ENCODE data around the gene OR2T11.
"Not testable (repeated sequence)": the region's sequence is repeated elsewhere in the genome, so short reads cannot be mapped to it uniquely, and the experiment has no call there.

The OR2T11 gene

GRCh38 chr1:248634991-248635390 is at the start of gene OR2T11:
TSS of gene OR2T11 (minus strand) at chr1:248635091. CDS start at chr1:248627128, 7,963 bp downstream.
- DNase-seq = not testable (repeated sequence)

- DNase-seq = no peak
Observed at GRCh38 chr1:248681651-248682050, 46.8 kb upstream of the OR2T11 start.

- no peak for DNase-seq
Observed at GRCh38 chr1:248670003-248670402, 35.1 kb upstream of the OR2T11 start.

GRCh38 chr1:248663453-248664328 is 28.8 kb upstream of the OR2T11 start:
- DNase-seq = not testable (repeated sequence)

GRCh38 chr1:248656797-248657196 is 21.9 kb upstream of the OR2T11 start:
- not testable (repeated sequence) for DNase-seq

- not testable (repeated sequence) for DNase-seq
Observed at GRCh38 chr1:248655354-248655753, 20.5 kb upstream of the OR2T11 start, which contains the start of gene OR2T27. TSS of gene OR2T27 (minus strand) at chr1:248655528. CDS start at chr1:248650884, 4,644 bp downstream.

- DNase-seq = not testable (repeated sequence)
Observed at GRCh38 chr1:248648770-248649536, 14.1 kb upstream of the OR2T11 start.

GRCh38 chr1:248645178-248645577 is 10.3 kb upstream of the OR2T11 start, which contains the start of gene OR2T35:
TSS of gene OR2T35 (minus strand) at chr1:248645278. CDS start at chr1:248639258, 6,020 bp downstream.
- DNase-seq = not testable (repeated sequence)

- DNase-seq = not testable (repeated sequence)
Observed at GRCh38 chr1:248642971-248643651, 8.2 kb upstream of the OR2T11 start.

GRCh38 chr1:248641583-248641982 is 6.7 kb upstream of the OR2T11 start:
- DNase-seq = not testable (repeated sequence)

- DNase-seq = not testable (repeated sequence)
Observed at GRCh38 chr1:248640906-248641305, 6.0 kb upstream of the OR2T11 start.

GRCh38 chr1:248639652-248640051 is 4.8 kb upstream of the OR2T11 start:
- DNase-seq = not testable (repeated sequence)

- not testable (repeated sequence) for DNase-seq
Observed at GRCh38 chr1:248636612-248637011, 1.7 kb upstream of the OR2T11 start.

- no peak for DNase-seq
Observed at GRCh38 chr1:248631354-248632008, 3.4 kb downstream of the OR2T11 start.

GRCh38 chr1:248630551-248630950 is 4.3 kb downstream of the OR2T11 start:
- DNase-seq = no peak

- no peak for DNase-seq
Observed at GRCh38 chr1:248627971-248628844, 6.7 kb downstream of the OR2T11 start.

GRCh38 chr1:248625971-248626370 is 8.9 kb downstream of the OR2T11 start:
- DNase-seq = no peak

GRCh38 chr1:248625166-248625565 is 9.7 kb downstream of the OR2T11 start:
- DNase-seq = no peak

- no peak for DNase-seq
Observed at GRCh38 chr1:248622570-248623001, 12.3 kb downstream of the OR2T11 start.

GRCh38 chr1:248621770-248622169 is 13.1 kb downstream of the OR2T11 start:
- DNase-seq = no peak

GRCh38 chr1:248618878-248619277 is 16.0 kb downstream of the OR2T11 start:
- peak; percentile 51 for DNase-seq

All from CD4-positive, alpha-beta T cell treated with Interleukin-17A for 4 hours (primary cell).